Natural killer cell (primary cell): ENCODE results near the gene ZNF507. TPM values are rescaled to one million over a fixed set of nuclear protein-coding genes. Genes with fewer than 3 reads are reported as not detected.
"Not testable (repeated sequence)": the region's sequence is repeated elsewhere in the genome, so short reads cannot be mapped to it uniquely, and the experiment has no call there.

Source experiments
- ATAC-seq, 3 donors: fragments of 150-1000 bp in 2 of 3; fragments of 200-7000 bp in 1 of 3; cut with Tn5 transposase; 1 replicate in 1 of 3; 2 replicates in 2 of 3; pipeline ENCODE4 v1.10.0; 2021; ENCODE audit warnings: mild to moderate bottlenecking in 2 of 3, moderate library complexity in 2 of 3
- DNase-seq, 2 donors: peaks; one replicate each; pipeline versions ENCODE4 v3.0.0 to v3.0.0-alpha.2; 2013 to 2021; ENCODE audit warnings: mixed read lengths in 1 of 2
- H3K27ac ChIP-seq: one replicate; pipeline ENCODE4 v1.5.1; 2013; ENCODE audit warnings: mild to moderate bottlenecking, low read length
- H3K27me3 ChIP-seq: one replicate; pipeline ENCODE4 v1.6.1; 2013; ENCODE audit warnings: low read length; ENCODE audit not compliant: control insufficient read depth, insufficient read depth
- H3K36me3 ChIP-seq: one replicate; pipeline ENCODE4 v1.6.1; 2013; ENCODE audit warnings: low read length; ENCODE audit not compliant: control insufficient read depth, insufficient read depth
- H3K4me1 ChIP-seq: one replicate; pipeline ENCODE4 v1.6.1; 2013; ENCODE audit warnings: low read length; ENCODE audit not compliant: control insufficient read depth, insufficient read depth
- H3K4me3 ChIP-seq: one replicate; pipeline ENCODE4 v1.5.1; 2013; ENCODE audit warnings: low read length
- H3K9me3 ChIP-seq: one replicate; pipeline ENCODE4 v1.6.1; 2013; ENCODE audit warnings: low read length; ENCODE audit not compliant: control insufficient read depth, insufficient read depth
- H3K27ac Mint-ChIP-seq, 2 donors: one replicate each; pipeline ENCODE4 v1.8.0; 2022; ENCODE audit warnings: mild to moderate bottlenecking in 2 of 2, mixed read lengths in 2 of 2, moderate library complexity in 1 of 2
- H3K27me3 Mint-ChIP-seq, 2 donors: one replicate each; pipeline ENCODE4 v1.8.0; 2022; ENCODE audit warnings: low read depth in 2 of 2, mixed read lengths in 2 of 2
- H3K36me3 Mint-ChIP-seq: one replicate; pipeline ENCODE4 v1.8.0; 2022; ENCODE audit warnings: mixed read lengths
- H3K4me1 Mint-ChIP-seq, 2 donors: one replicate each; pipeline ENCODE4 v1.8.0; 2022; ENCODE audit warnings: mixed read lengths in 2 of 2
- H3K4me3 Mint-ChIP-seq: one replicate; pipeline ENCODE4 v1.8.0; 2022; ENCODE audit warnings: mild to moderate bottlenecking, moderate library complexity, mixed read lengths
- H3K9me3 Mint-ChIP-seq, 2 donors: one replicate each; pipeline ENCODE4 v1.8.0; 2022; ENCODE audit warnings: mixed read lengths in 2 of 2
- CTCF ChIP-seq: fragments of 200-600 bp; IDR thresholded peaks from one replicate; pipeline ENCODE4 v1.8.0; 2022; ENCODE audit warnings: antibody characterized with exemption
- WGBS: methylation state at CpG from one replicate; pipeline ENCODE4 v1.1.7; 2013; ENCODE audit warnings: missing lambda C conversion rate; ENCODE audit not compliant: insufficient coverage; 5-methylcytosine and 5-hydroxymethylcytosine counted together
- intact Hi-C: fragments of 100-400 bp; cut with micrococcal nuclease; formaldehyde crosslinking; loops from one replicate; pipeline ENCODE4 v1.14.2; 2022
- total RNA-seq, 4 donors: library from RNA; stranded (reverse); fragments of 120-200 nt in 1 of 4; gene quantifications; one replicate each; pipeline versions ENCODE4 v1.2.3 to v1.2.4, GENCODE V29; 2013 to 2022

ZNF507 gene
- total RNA-seq, 3 donors from 2014 or later (not counting 1 experiment from before 2014, with no cell fraction given) = 27.9 to 34.6 (median 29.1) TPM

- Mint-ChIP-seq H3K4me3 (no peak overlapping the region), H3K4me1 (peaks cover 61 to 65% of the 10 kb centered on the region in 2 donors), H3K27me3 (no peaks in the 10 kb centered on the region), H3K9me3 (no peaks in the 10 kb centered on the region), H3K27ac (peak overlapping the region; percentile 14 to 75), H3K36me3 (peaks cover 14% of the 10 kb centered on the region)
- H3K4me1 ChIP-seq = no peaks in the 10 kb centered on the region
- H3K27me3 ChIP-seq = no peaks in the 10 kb centered on the region
- intact Hi-C loops = no loop called here
- WGBS = 93% methylated on average over 2 of the region's 2 CpGs
- no peak for ATAC-seq
- no peak overlapping the region for H3K27ac ChIP-seq
- H3K4me3 ChIP-seq = no peak overlapping the region
- TF ChIP-seq CTCF = no peak
- peaks cover 33% of the 10 kb centered on the region for H3K36me3 ChIP-seq
- H3K9me3 ChIP-seq = no peaks in the 10 kb centered on the region
- no peak for DNase-seq
These were observed 23.4 kb downstream of the ZNF507 start for GRCh38 chr19:32368787-32369186.

- Mint-ChIP-seq H3K4me3 (no peak overlapping the region), H3K27me3 (no peaks in the 10 kb centered on the region), H3K4me1 (peaks cover 25 to 34% of the 10 kb centered on the region in 2 donors), H3K36me3 (peaks cover 13% of the 10 kb centered on the region), H3K27ac (no peak overlapping the region), H3K9me3 (no peaks in the 10 kb centered on the region)
- Histone ChIP-seq H3K27ac (no peak overlapping the region), H3K36me3 (peaks cover 28% of the 10 kb centered on the region), H3K4me1 (no peaks in the 10 kb centered on the region), H3K4me3 (no peak overlapping the region), H3K27me3 (no peaks in the 10 kb centered on the region), H3K9me3 (no peaks in the 10 kb centered on the region)
- intact Hi-C loops = no loop called here
- ATAC-seq (no peak), DNase-seq (no peak)
- TF ChIP-seq CTCF = no peak
- whole genome bisulfite sequencing = 100% methylated on average over 5 of the region's 7 CpGs
These were observed 27.5 kb downstream of the ZNF507 start for GRCh38 chr19:32372726-32373517.

- Histone ChIP-seq H3K9me3 (no peaks in the 10 kb centered on the region), H3K4me3 (no peak overlapping the region), H3K27me3 (no peaks in the 10 kb centered on the region), H3K4me1 (no peaks in the 10 kb centered on the region), H3K36me3 (peaks cover 31% of the 10 kb centered on the region), H3K27ac (no peak overlapping the region)
- Mint-ChIP-seq H3K27me3 (no peaks in the 10 kb centered on the region), H3K4me1 (peaks cover 18 to 27% of the 10 kb centered on the region in 2 donors), H3K9me3 (no peaks in the 10 kb centered on the region), H3K27ac (no peak overlapping the region), H3K4me3 (no peak overlapping the region), H3K36me3 (peaks cover 13% of the 10 kb centered on the region)
- no peak for DNase-seq
- intact Hi-C loops = no loop called here
- TF ChIP-seq CTCF = no peak
- ATAC-seq = no peak
- WGBS = 93% methylated on average over 10 of the region's 10 CpGs
These were observed 28.3 kb downstream of the ZNF507 start for GRCh38 chr19:32373585-32374295.

- Mint-ChIP-seq H3K4me1 (peaks cover 14 to 23% of the 10 kb centered on the region in 2 donors), H3K36me3 (peaks cover 13% of the 10 kb centered on the region)
- H3K27ac ChIP-seq, H3K9me3 ChIP-seq, intact Hi-C loops, H3K27ac Mint-ChIP-seq, ATAC-seq, H3K4me1 ChIP-seq, H3K4me3 Mint-ChIP-seq, H3K9me3 Mint-ChIP-seq, H3K27me3 Mint-ChIP-seq, H3K27me3 ChIP-seq, DNase-seq, H3K4me3 ChIP-seq: not testable (repeated sequence)
- WGBS = 100% methylated on average over 3 of the region's 3 CpGs
- peaks cover 32% of the 10 kb centered on the region for H3K36me3 ChIP-seq
These were observed 29.0 kb downstream of the ZNF507 start for GRCh38 chr19:32374362-32374761.

- ATAC-seq, H3K27ac ChIP-seq, H3K27ac Mint-ChIP-seq, H3K4me3 ChIP-seq, H3K9me3 ChIP-seq, DNase-seq, H3K4me3 Mint-ChIP-seq, intact Hi-C loops, H3K4me1 ChIP-seq, H3K9me3 Mint-ChIP-seq, H3K27me3 ChIP-seq, H3K27me3 Mint-ChIP-seq: not testable (repeated sequence)
- 97% methylated on average over 8 of the region's 9 CpGs for WGBS
- H3K4me1 Mint-ChIP-seq = peaks cover 0 to 11% of the 10 kb centered on the region in 2 donors
- peaks cover 20% of the 10 kb centered on the region for H3K36me3 Mint-ChIP-seq
- H3K36me3 ChIP-seq = peaks cover 28% of the 10 kb centered on the region
These were observed 31.7 kb downstream of the ZNF507 start for GRCh38 chr19:32377088-32377487.
